H9 (cell line): Measurements from ENCODE around the gene BORCS6. TPM values are rescaled to one million over a fixed set of nuclear protein-coding genes. Genes with fewer than 3 reads are reported as not detected.

ENCODE experiments used
- DNase-seq: peaks from one replicate; pipeline ENCODE4 v3.0.0-alpha.2; 2017
- H2AFZ ChIP-seq: one replicate; pipeline ENCODE4 v1.6.1; 2013; ENCODE audit warnings: mild to moderate bottlenecking, low read length, control low read depth, moderate library complexity
- H2AK5ac ChIP-seq: 2 replicates; pipeline ENCODE4 v1.6.1; 2013; ENCODE audit warnings: low read length, control low read depth, mixed read lengths; ENCODE audit not compliant: insufficient read length
- H2BK120ac ChIP-seq: one replicate; pipeline ENCODE4 v1.6.1; 2013; ENCODE audit warnings: low read depth, mild to moderate bottlenecking, low read length, control low read depth, inconsistent platforms; ENCODE audit not compliant: poor library complexity, severe bottlenecking
- H2BK12ac ChIP-seq: 2 replicates; pipeline ENCODE4 v1.6.1; 2013; ENCODE audit warnings: low read length, control low read depth, mixed read lengths, low read depth; ENCODE audit not compliant: insufficient read length
- H2BK15ac ChIP-seq: 2 replicates; pipeline ENCODE4 v1.6.1; 2013; ENCODE audit warnings: low read depth, low read length, control low read depth
- H2BK20ac ChIP-seq: one replicate; pipeline ENCODE4 v1.6.1; 2013; ENCODE audit warnings: low read depth, mild to moderate bottlenecking, low read length, control low read depth, inconsistent platforms; ENCODE audit not compliant: poor library complexity, severe bottlenecking
- H2BK5ac ChIP-seq: 2 replicates; pipeline ENCODE4 v1.6.1; 2013; ENCODE audit warnings: low read length, control low read depth, mixed read lengths; ENCODE audit not compliant: insufficient read length
- H3K14ac ChIP-seq: 2 replicates; pipeline ENCODE4 v1.6.1; 2013; ENCODE audit warnings: low read length, control low read depth; ENCODE audit not compliant: insufficient read depth
- H3K18ac ChIP-seq: 2 replicates; pipeline ENCODE4 v1.6.1; 2013; ENCODE audit warnings: low read depth, mild to moderate bottlenecking, mixed read lengths, low read length, control low read depth; ENCODE audit not compliant: insufficient read length
- H3K23ac ChIP-seq: 2 replicates; pipeline ENCODE4 v1.6.1; 2013; ENCODE audit warnings: low read length, control low read depth, mixed read lengths, low read depth; ENCODE audit not compliant: insufficient read length
- H3K23me2 ChIP-seq: 2 replicates; pipeline ENCODE4 v1.6.1; 2013; ENCODE audit warnings: low read depth, mild to moderate bottlenecking, mixed read lengths, low read length, control low read depth; ENCODE audit not compliant: insufficient read length, poor library complexity, severe bottlenecking
- H3K27ac ChIP-seq: 2 replicates; pipeline ENCODE4 v1.5.1; 2013; ENCODE audit warnings: low read length, control low read depth, mixed read lengths, low read depth; ENCODE audit not compliant: insufficient read length
- H3K27me3 ChIP-seq: 2 replicates; pipeline ENCODE4 v1.6.1; 2013; ENCODE audit warnings: low read length, control low read depth, inconsistent platforms; ENCODE audit not compliant: insufficient read depth
- H3K4ac ChIP-seq: 2 replicates; pipeline ENCODE4 v1.6.1; 2013; ENCODE audit warnings: low read depth, mild to moderate bottlenecking, control low read depth, inconsistent platforms, low read length, moderate library complexity
- H3K4me1 ChIP-seq: 2 replicates; pipeline ENCODE4 v1.6.1; 2013; ENCODE audit warnings: low read length, control low read depth, inconsistent platforms; ENCODE audit not compliant: insufficient read depth
- H3K4me2 ChIP-seq: 2 replicates; pipeline ENCODE4 v1.6.1; 2013; ENCODE audit warnings: low read length, control low read depth, mixed read lengths; ENCODE audit not compliant: insufficient read length, insufficient read depth
- H3K56ac ChIP-seq: 2 replicates; pipeline ENCODE4 v1.6.1; 2013; ENCODE audit warnings: low read depth, mild to moderate bottlenecking, mixed read lengths, low read length, control low read depth; ENCODE audit not compliant: insufficient read length
- H3K79me1 ChIP-seq: 2 replicates; pipeline ENCODE4 v1.6.1; 2013; ENCODE audit warnings: low read depth, mild to moderate bottlenecking, moderate library complexity, low read length, control low read depth, inconsistent platforms; ENCODE audit not compliant: insufficient read depth, poor library complexity, severe bottlenecking
- H3K79me2 ChIP-seq: 2 replicates; pipeline ENCODE4 v1.6.1; 2013; ENCODE audit warnings: low read length, control low read depth, inconsistent platforms; ENCODE audit not compliant: insufficient read depth
- H3K9ac ChIP-seq: 2 replicates; pipeline ENCODE4 v1.6.1; 2013; ENCODE audit warnings: low read length, control low read depth, mixed read lengths; ENCODE audit not compliant: insufficient read length; ENCODE audit errors: extremely low read depth
- H3K9me3 ChIP-seq: one replicate; pipeline ENCODE4 v1.6.1; 2013; ENCODE audit warnings: low read depth, low read length, inconsistent platforms; ENCODE audit not compliant: control insufficient read depth
- H3T11ph ChIP-seq: one replicate; pipeline ENCODE4 v1.6.1; 2013; ENCODE audit warnings: mild to moderate bottlenecking, low read length, control low read depth, inconsistent platforms
- H4K20me1 ChIP-seq: one replicate; pipeline ENCODE4 v1.6.1; 2013; ENCODE audit not compliant: control insufficient read depth, insufficient read length, insufficient read depth
- H4K5ac ChIP-seq: 2 replicates; pipeline ENCODE4 v1.6.1; 2013; ENCODE audit warnings: low read depth, mild to moderate bottlenecking, mixed read lengths, low read length, control low read depth; ENCODE audit not compliant: insufficient read length
- H4K8ac ChIP-seq: replicated peaks from 2 replicates; pipeline ENCODE4 v1.6.1; 2013; ENCODE audit warnings: low read length, control low read depth, mixed read lengths, low read depth; ENCODE audit not compliant: insufficient read length
- H4K91ac ChIP-seq: 2 replicates; pipeline ENCODE4 v1.6.1; 2013; ENCODE audit warnings: low read depth, mild to moderate bottlenecking, moderate library complexity, mixed read lengths, low read length, control low read depth; ENCODE audit not compliant: insufficient read length
- H3K27ac Mint-ChIP-seq, 3 experiments: 2 replicates in 2 of 3; 3 replicates in 1 of 3; pipeline ENCODE4 v1.8.0; 2020 to 2021; ENCODE audit warnings: mixed read lengths in 3 of 3, mild to moderate bottlenecking in 1 of 3, moderate library complexity in 1 of 3
- H3K27me3 Mint-ChIP-seq: 2 replicates; pipeline ENCODE4 v1.8.0; 2021; ENCODE audit warnings: low read depth, mild to moderate bottlenecking, moderate library complexity, mixed read lengths
- H3K36me3 Mint-ChIP-seq, 3 experiments: 2 replicates in 2 of 3; 3 replicates in 1 of 3; pipeline ENCODE4 v1.8.0; 2020 to 2021; ENCODE audit warnings: low read depth in 3 of 3, mixed read lengths in 3 of 3; ENCODE audit not compliant: insufficient read depth in 1 of 3
- H3K4me1 Mint-ChIP-seq, 2 experiments: 2 replicates each; pipeline ENCODE4 v1.8.0; 2020; ENCODE audit warnings: mixed read lengths in 2 of 2
- H3K4me3 Mint-ChIP-seq, 2 experiments: 2 replicates in 1 of 2; 3 replicates in 1 of 2; pipeline ENCODE4 v1.8.0; 2020 to 2021; ENCODE audit warnings: mild to moderate bottlenecking in 2 of 2, mixed read lengths in 2 of 2, moderate library complexity in 1 of 2
- H3K9me3 Mint-ChIP-seq, 2 experiments: 2 replicates in 1 of 2; 3 replicates in 1 of 2; pipeline ENCODE4 v1.8.0; 2020; ENCODE audit warnings: mild to moderate bottlenecking in 2 of 2, mixed read lengths in 2 of 2, moderate library complexity in 1 of 2
- CTCF ChIP-seq: fragments of 200-600 bp; sonication (generic); conservative IDR thresholded peaks from 3 replicates; pipeline ENCODE4 v1.8.0; 2021; ENCODE audit warnings: antibody characterized with exemption, mild to moderate bottlenecking
- WGBS: extraction: QIAGEN DNeasy Blood & Tissue Kit; methylation state at CpG from one replicate; pipeline ENCODE4 v1.1.7; 2013; ENCODE audit warnings: missing lambda C conversion rate, low lambda C conversion rate, mixed read lengths; ENCODE audit not compliant: insufficient read length; ENCODE audit errors: extremely low coverage; 5-methylcytosine and 5-hydroxymethylcytosine counted together
- total RNA-seq: library from RNA; stranded (reverse); gene quantifications from 2 replicates; pipeline ENCODE4 v1.2.1, GENCODE V29; 2021

Gene BORCS6
- total RNA-seq, 1 experiment from 2014 or later: 3.1 TPM

GRCh38 chr17:8234361-8235270 is 44.6 kb upstream of the BORCS6 start:
- WGBS: no CpG with 5 or more reads among the region's 21 CpGs
- no peak overlapping the region for H3K4me3 Mint-ChIP-seq

More at GRCh38 chr17:8234361-8235270, 44.6 kb upstream of the BORCS6 start:
- Histone ChIP-seq H3K79me1 (no peaks in the 10 kb centered on the region), H2BK20ac (no peak overlapping the region), H4K20me1 (no peaks in the 10 kb centered on the region), H3K14ac (no peak overlapping the region), H3K79me2 (no peaks in the 10 kb centered on the region), H3K9me3 (no peaks in the 10 kb centered on the region), H2BK15ac (no peak overlapping the region), H3K27ac (no peak overlapping the region), H2BK5ac (no peak overlapping the region), H4K91ac (no peak overlapping the region), H3K23me2 (no peaks in the 10 kb centered on the region), H2AK5ac (no peak overlapping the region), H3K23ac (no peak overlapping the region), H3K18ac (no peak overlapping the region), H2AFZ (no peak overlapping the region), H3K4me2 (no peak overlapping the region), H4K8ac (no peak overlapping the region), H3K27me3 (no peaks in the 10 kb centered on the region), H3K9ac (no peak overlapping the region), H2BK12ac (no peak overlapping the region), H3K4ac (no peak overlapping the region), H3K56ac (no peak overlapping the region), H2BK120ac (no peak overlapping the region), H3K4me1 (no peaks in the 10 kb centered on the region), H4K5ac (no peak overlapping the region), H3T11ph (no peak overlapping the region)
- TF ChIP-seq CTCF: no peak
- Mint-ChIP-seq H3K27me3 (no peaks in the 10 kb centered on the region), H3K27ac (no peak overlapping the region), H3K4me1 (no peaks in the 10 kb centered on the region), H3K36me3 (peaks cover 48 to 87% (median 86%) of the 10 kb centered on the region in 3 experiments), H3K9me3 (no peaks in the 10 kb centered on the region)
- DNase-seq: no peak
